Spinal cord (tissue), 10 donors: ENCODE results near the gene GAB3. TPM values are rescaled to one million over a fixed set of nuclear protein-coding genes. Genes with fewer than 3 reads are reported as not detected.

Source experiments
- DNase-seq, 6 donors: peaks; one replicate each; pipeline versions ENCODE4 v3.0.0 to v3.0.0-alpha.2; 2013 to 2015; ENCODE audit warnings: low spot score in 6 of 6, low read depth in 4 of 6
- H3K27ac ChIP-seq: one replicate; pipeline ENCODE4 v1.5.1; 2013; ENCODE audit warnings: low read depth, low read length, control low read depth
- H3K27me3 ChIP-seq: one replicate; pipeline ENCODE4 v1.6.1; 2013; ENCODE audit warnings: low read length; ENCODE audit not compliant: control insufficient read depth, insufficient read depth
- H3K36me3 ChIP-seq: one replicate; pipeline ENCODE4 v1.6.1; 2013; ENCODE audit warnings: low read length; ENCODE audit not compliant: control insufficient read depth, insufficient read depth
- H3K4me1 ChIP-seq: one replicate; pipeline ENCODE4 v1.6.1; 2013; ENCODE audit warnings: low read length; ENCODE audit not compliant: control insufficient read depth, insufficient read depth
- H3K4me3 ChIP-seq: one replicate; pipeline ENCODE4 v1.5.1; 2013; ENCODE audit warnings: low read depth, low read length, control low read depth
- H3K9me3 ChIP-seq: one replicate; pipeline ENCODE4 v1.6.1; 2013; ENCODE audit warnings: low read length; ENCODE audit not compliant: control insufficient read depth, insufficient read depth
- WGBS: methylation state at CpG from one replicate; pipeline ENCODE4 v1.1.5; 2013; ENCODE audit warnings: missing lambda C conversion rate; ENCODE audit not compliant: insufficient coverage; 5-methylcytosine and 5-hydroxymethylcytosine counted together
- long read RNA-seq, 4 donors: transcript quantifications; one replicate each; lab custom pipeline, GENCODE V29; 2026
- polyA plus RNA-seq, 2 donors: library from polyadenylated mRNA; unstranded; fragments of 120-200 nt; gene quantifications; one replicate each; pipeline ENCODE4 v1.2.1, GENCODE V29; 2013; ENCODE audit not compliant: insufficient read length in 2 of 2
- total RNA-seq, 2 donors: library from RNA; depleted of rRNA in 1 of 2; stranded (reverse); fragments of 120-200 nt in 1 of 2; fragments of >200 nt in 1 of 2; gene quantifications; one replicate each; pipeline versions ENCODE4 v1.2.3 to v1.2.4, GENCODE V29; 2013 to 2014
- donor health status: healthy.

GAB3 gene
- total RNA-seq: 1 to 10 TPM; 4.4 to 5.3 TPM
- polyA plus RNA-seq: 1 to 10 TPM; 3.0 TPM
- long read RNA-seq, donor 1: 0 reads
- long read RNA-seq, donor 2: 0 reads
- long read RNA-seq, donor 3: 0 reads
- long read RNA-seq, donor 4: 0 reads

DNA sequence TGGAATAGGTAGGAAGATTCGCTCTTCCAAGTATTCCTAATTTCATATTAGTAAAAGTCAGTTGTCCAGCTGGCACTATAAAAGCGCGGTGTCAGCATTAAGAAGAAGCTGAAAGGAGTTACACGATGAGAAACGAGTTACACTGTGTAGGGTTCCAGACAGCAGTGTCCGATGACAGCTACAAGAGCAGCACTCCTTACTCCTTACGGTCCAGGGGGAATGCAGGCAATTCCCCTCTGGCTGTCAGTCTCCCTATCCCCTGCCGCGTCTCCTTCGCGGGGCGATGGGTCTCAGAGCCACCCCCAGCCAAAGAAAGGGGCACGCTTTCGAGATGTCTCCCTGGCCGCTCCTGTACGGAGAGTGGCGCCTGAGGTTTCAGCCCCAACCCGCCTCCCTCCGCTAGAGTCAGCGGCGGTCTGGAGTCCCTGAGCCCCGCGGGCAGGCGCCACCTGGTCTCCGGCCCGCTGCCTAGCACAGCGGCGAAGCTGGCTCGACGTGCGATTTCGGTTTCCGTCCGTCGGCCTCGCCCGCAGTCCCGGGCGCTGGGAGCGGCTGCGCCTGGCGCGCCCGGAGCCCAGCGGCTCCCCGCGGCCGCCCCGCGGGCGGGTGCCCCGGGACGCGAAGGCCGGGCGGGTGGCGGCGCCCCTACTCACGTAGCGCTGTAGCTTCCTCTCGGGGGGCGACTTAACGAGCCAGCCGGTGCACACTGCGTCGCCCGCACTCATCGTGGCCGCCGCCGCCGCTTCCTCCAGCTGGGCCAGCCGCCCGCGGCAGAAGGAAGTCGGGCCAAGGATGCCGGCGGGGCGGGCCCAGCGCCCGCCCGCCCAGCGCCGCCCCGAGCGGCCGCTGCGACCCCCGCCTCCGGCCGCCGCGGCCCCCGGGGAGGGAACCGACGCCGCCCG, at the start of gene GAB3:
Gene GAB3, minus strand, starts transcription at position 777 of the 902 bp plus-strand sequence. Its CDS starts 52 bp downstream, at position 725.
- Histone ChIP-seq H3K27ac (peak within 1 kb of the TSS; percentile 57), H3K4me3 (peak within 1 kb of the TSS; percentile 41), H3K4me1 (peaks cover 2% of the 10 kb centered on the region), H3K27me3 (peaks cover 20% of the 10 kb centered on the region), H3K36me3 (no peaks in the 10 kb centered on the region), H3K9me3 (no peaks in the 10 kb centered on the region)
- WGBS: 17% methylated on average over 87 of the region's 98 CpGs
- peak in 2 of 6 donors; percentile 9 to 25 for DNase-seq

- Histone ChIP-seq H3K36me3 (no peaks in the 10 kb centered on the region), H3K9me3 (no peaks in the 10 kb centered on the region), H3K27me3 (no peaks in the 10 kb centered on the region), H3K4me1 (peaks cover 6% of the 10 kb centered on the region), H3K27ac (no peak overlapping the region), H3K4me3 (no peak overlapping the region)
- DNase-seq: peak in 1 of 6 donors; percentile 18
- 27% methylated on average over 9 of the region's 9 CpGs for WGBS
Measured at GRCh38 chrX:154799556-154800348, 48.9 kb upstream of the GAB3 start.

DNA sequence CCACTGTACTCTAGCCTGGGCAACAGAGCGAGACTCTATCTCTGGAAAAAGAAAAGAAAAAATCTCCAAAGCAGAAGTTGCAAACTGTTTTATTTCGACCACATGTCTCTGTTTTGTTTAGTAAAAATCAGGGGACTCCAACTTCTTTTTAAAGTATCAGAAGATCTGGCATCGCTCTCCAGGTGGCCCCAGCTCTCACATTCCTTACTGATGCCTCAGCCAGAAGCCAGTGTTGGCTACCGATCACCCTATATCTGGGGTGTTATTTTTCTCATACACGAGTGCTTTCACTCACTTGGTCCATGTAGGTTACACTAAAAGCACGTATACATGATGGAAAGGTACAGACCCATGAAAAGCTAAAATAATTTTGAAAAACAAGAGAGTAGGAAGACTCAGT, 46.1 kb upstream of the GAB3 start:
- no peak overlapping the region for H3K4me3 ChIP-seq
- no peaks in the 10 kb centered on the region for H3K27me3 ChIP-seq
- H3K36me3 ChIP-seq: no peaks in the 10 kb centered on the region
- peaks cover 6% of the 10 kb centered on the region for H3K4me1 ChIP-seq
- no peak overlapping the region for H3K27ac ChIP-seq
- no peaks in the 10 kb centered on the region for H3K9me3 ChIP-seq
- 80% methylated on average over 1 of the region's 6 CpGs for WGBS
- DNase-seq: no peak

- no CpG with 5 or more reads among the region's 2 CpGs for WGBS
- Histone ChIP-seq H3K36me3 (no peaks in the 10 kb centered on the region), H3K27me3 (no peaks in the 10 kb centered on the region), H3K27ac (no peak overlapping the region), H3K4me1 (peaks cover 6% of the 10 kb centered on the region), H3K9me3 (no peaks in the 10 kb centered on the region), H3K4me3 (no peak overlapping the region)
- DNase-seq: no peak
Measured at GRCh38 chrX:154795016-154795415, 44.1 kb upstream of the GAB3 start.

DNA sequence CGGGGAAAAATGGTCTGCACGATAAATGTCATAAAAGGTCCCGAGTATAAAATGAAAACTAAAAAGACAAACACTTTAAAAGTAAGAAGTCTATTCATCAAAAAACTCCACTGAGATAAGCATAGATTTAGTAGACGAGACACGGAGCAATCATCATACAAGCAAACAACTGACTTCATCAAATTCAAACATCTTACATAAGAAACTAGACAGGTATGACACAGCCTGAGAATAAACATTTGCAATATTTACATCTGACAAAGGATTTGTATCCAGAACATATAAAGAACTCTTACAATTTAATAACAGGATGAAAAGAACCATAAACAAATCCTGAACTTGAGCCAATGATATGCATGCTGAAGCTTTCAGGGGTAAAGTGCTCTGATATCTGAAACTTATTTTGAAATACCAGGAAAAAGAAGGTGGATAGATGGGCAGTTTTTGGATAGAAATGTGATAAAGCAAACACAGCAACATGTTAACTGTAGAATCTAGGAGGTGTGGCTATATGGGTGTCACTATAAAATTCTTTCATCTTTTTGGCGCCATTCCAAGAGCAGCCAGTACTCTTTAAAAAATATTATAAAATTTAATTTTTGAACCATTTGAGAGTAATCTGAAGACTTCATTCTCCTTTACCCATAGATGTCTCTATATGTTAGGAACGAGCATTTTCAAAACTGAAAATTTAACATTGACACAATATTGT, 42.4 kb upstream of the GAB3 start:
- H3K27ac ChIP-seq: no peak overlapping the region

DNA sequence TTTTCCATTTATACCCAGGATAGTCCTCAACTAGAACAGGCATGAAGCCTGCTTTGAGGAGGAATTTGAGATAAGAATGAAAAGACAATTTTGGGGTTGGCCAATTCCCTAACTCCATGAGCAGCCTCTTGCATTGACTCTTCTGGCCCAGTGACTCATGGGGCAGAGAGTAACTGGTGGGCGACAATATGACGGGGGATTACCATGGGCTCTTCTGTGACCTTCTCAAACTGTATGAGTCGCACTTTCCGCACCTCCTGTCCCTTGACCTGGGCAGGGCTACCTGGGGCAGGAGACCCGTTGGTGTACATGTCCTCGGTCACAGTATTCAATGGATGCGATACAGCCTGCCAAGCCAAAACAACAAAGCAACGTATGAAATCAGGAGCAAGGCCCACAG, 41.1 kb upstream of the GAB3 start:
- Histone ChIP-seq H3K4me1 (no peaks in the 10 kb centered on the region), H3K36me3 (no peaks in the 10 kb centered on the region), H3K4me3 (no peak overlapping the region), H3K9me3 (no peaks in the 10 kb centered on the region), H3K27me3 (no peaks in the 10 kb centered on the region), H3K27ac (no peak overlapping the region)
- no peak for DNase-seq
- 96% methylated on average over 7 of the region's 8 CpGs for WGBS

More for the DNA sequence above, 42.4 kb upstream of the GAB3 start:
- DNase-seq: no peak
- WGBS: 100% methylated on average over 1 of the region's 7 CpGs
- no peaks in the 10 kb centered on the region for H3K9me3 ChIP-seq
- H3K4me3 ChIP-seq: no peak overlapping the region
- no peaks in the 10 kb centered on the region for H3K36me3 ChIP-seq
- no peaks in the 10 kb centered on the region for H3K4me1 ChIP-seq
- H3K27me3 ChIP-seq: no peaks in the 10 kb centered on the region

GRCh38 chrX:154791467-154791866, 40.6 kb upstream of the GAB3 start:
- Histone ChIP-seq H3K9me3 (no peaks in the 10 kb centered on the region), H3K4me3 (no peak overlapping the region), H3K27ac (no peak overlapping the region), H3K36me3 (no peaks in the 10 kb centered on the region), H3K27me3 (no peaks in the 10 kb centered on the region), H3K4me1 (no peaks in the 10 kb centered on the region)
- DNase-seq: no peak
- no CpG with 5 or more reads among the region's 4 CpGs for WGBS

DNA sequence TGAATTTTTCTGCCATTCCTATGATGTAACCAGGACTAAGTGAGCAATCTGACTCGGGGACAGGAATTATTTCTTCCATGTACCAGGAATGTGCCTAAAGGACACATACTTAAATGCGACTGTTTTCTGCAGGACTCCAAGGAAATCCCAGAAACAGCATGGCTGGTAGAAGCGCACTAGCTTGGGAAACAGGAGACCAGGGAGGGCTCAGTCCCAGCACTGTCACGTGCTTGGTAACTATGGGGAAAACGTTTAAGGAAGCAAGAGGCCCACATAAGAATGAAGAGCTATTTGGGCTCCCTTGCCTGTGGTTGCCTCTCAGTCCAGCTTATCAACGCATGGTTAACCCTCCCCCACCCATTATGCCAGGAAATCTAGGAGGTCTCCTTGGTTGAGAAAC, 34.8 kb upstream of the GAB3 start:
- H3K4me1 ChIP-seq: no peaks in the 10 kb centered on the region
- H3K9me3 ChIP-seq: no peaks in the 10 kb centered on the region
- no peak overlapping the region for H3K27ac ChIP-seq
- H3K27me3 ChIP-seq: no peaks in the 10 kb centered on the region
- peaks cover 6% of the 10 kb centered on the region for H3K36me3 ChIP-seq
- WGBS: 92% methylated on average over 4 of the region's 6 CpGs
- no peak for DNase-seq
- no peak overlapping the region for H3K4me3 ChIP-seq
